Gastroesophageal sphincter (tissue), 4 donors: ENCODE data around the gene TUBA1A. TPM values are rescaled to one million over a fixed set of nuclear protein-coding genes. Genes with fewer than 3 reads are reported as not detected.
"Not testable (repeated sequence)": the region's sequence is repeated elsewhere in the genome, so short reads cannot be mapped to it uniquely, and the experiment has no call there.

ENCODE experiments used
- ATAC-seq: fragments of 150-250 bp; one replicate; pipeline ENCODE4 v1.9.1; 2016; ENCODE audit warnings: mild to moderate bottlenecking, moderate library complexity
- H3K27ac ChIP-seq, 4 donors: fragments of 200-600 bp; sonication (generic) in 3 of 4; 1 replicate in 3 of 4; 2 replicates in 1 of 4; pipeline ENCODE4 v1.5.1; 2016 to 2019
- H3K27me3 ChIP-seq: fragments of 200-600 bp; sonication (generic); one replicate; pipeline ENCODE4 v1.5.1; 2019
- H3K36me3 ChIP-seq, 2 donors: fragments of 200-600 bp; sonication (generic); one replicate each; pipeline ENCODE4 v1.5.1; 2019; ENCODE audit warnings: control low read depth in 1 of 2
- H3K4me1 ChIP-seq, 3 donors: fragments of 200-600 bp; sonication (generic); 1 replicate in 2 of 3; 2 replicates in 1 of 3; pipeline ENCODE4 v1.5.1; 2016 to 2019; ENCODE audit warnings: control low read depth in 2 of 3
- H3K4me3 ChIP-seq, 2 donors: fragments of 200-600 bp; sonication (generic); one replicate each; pipeline ENCODE4 v1.5.1; 2019; ENCODE audit warnings: mild to moderate bottlenecking in 1 of 2, moderate library complexity in 1 of 2
- H3K9me3 ChIP-seq, 3 donors: fragments of 200-600 bp; sonication (generic); one replicate each; pipeline ENCODE4 v1.5.1; 2017 to 2019; ENCODE audit warnings: control low read depth in 2 of 3
- CTCF ChIP-seq, 4 experiments: fragments of 200-600 bp in 2 of 4; fragments of 450-650 bp in 2 of 4; sonication (generic) in 1 of 4; IDR thresholded peaks; one replicate each; pipeline ENCODE4 v1.5.1; 2017 to 2019; ENCODE audit warnings: antibody characterized with exemption in 4 of 4, mild to moderate bottlenecking in 2 of 4, moderate library complexity in 2 of 4
- EP300 ChIP-seq: sonication (generic); formaldehyde crosslinking; IDR thresholded peaks from one replicate; pipeline ENCODE4 v1.6.1; 2017; ENCODE audit warnings: antibody characterized with exemption, mild to moderate bottlenecking
- POLR2A ChIP-seq, 2 donors: fragments of 450-650 bp; IDR thresholded peaks; one replicate each; pipeline ENCODE4 v1.6.1; 2017; ENCODE audit warnings: antibody characterized with exemption in 2 of 2, mild to moderate bottlenecking in 2 of 2, moderate library complexity in 1 of 2
- POLR2AphosphoS5 ChIP-seq: sonication (generic); formaldehyde crosslinking; IDR thresholded peaks from one replicate; pipeline ENCODE4 v1.6.1; 2017; ENCODE audit warnings: antibody characterized with exemption
- WGBS, 2 donors: methylation state at CpG; one replicate each; pipeline ENCODE4 v1.1.5; 2018; ENCODE audit warnings: low coverage in 1 of 2; 5-methylcytosine and 5-hydroxymethylcytosine counted together
- small RNA-seq, 4 donors: library from RNA; depleted of rRNA; stranded (forward); fragments of <200 nt; gene quantifications; one replicate each; pipeline ENCODE3, GENCODE V24; 2016
- total RNA-seq, 4 donors: library from RNA; depleted of rRNA; stranded (reverse); fragments of >200 nt; gene quantifications; one replicate each; pipeline ENCODE4 v1.1.0, GENCODE V29; 2016

TUBA1A gene
- total RNA-seq, 4 donors from 2014 or later, result 514 to 1,167 (median 639) TPM

DNA sequence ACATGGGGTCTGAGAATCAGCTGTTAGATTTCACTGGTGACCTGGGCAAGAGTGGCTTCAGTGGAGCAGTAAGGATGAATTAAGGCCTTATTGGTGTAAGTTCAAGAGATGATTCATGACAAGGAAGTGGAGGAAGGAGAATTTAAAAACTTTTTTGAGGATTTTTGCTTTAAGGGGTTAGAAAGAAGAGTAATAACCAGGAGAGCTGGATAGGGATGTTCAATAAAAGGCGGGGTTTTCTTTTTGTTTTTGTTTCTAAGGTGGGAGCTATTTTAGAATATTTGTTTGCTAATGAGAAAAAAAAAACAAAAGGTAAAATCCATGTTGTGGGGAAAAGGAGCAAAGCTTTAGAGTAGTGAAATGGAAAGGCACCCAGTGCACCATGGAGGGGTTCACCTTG, 42.5 kb downstream of the TUBA1A start:
- TF ChIP-seq POLR2A (IDR thresholded peaks at IDR 0.05) (no peak), EP300 (no peak), CTCF (IDR thresholded peaks at IDR 0.05) (no peak), POLR2AphosphoS5 (no peak)
- H3K27ac ChIP-seq, result no peak overlapping the region
- no peaks in the 10 kb centered on the region for H3K27me3 ChIP-seq
- H3K4me1 ChIP-seq, result no peaks in the 10 kb centered on the region
- no peak for ATAC-seq
- H3K4me3 ChIP-seq, result no peak overlapping the region
- no peaks in the 10 kb centered on the region for H3K9me3 ChIP-seq
- 86 to 94% methylated on average over 1 of the region's 1 CpG for WGBS, 2 donors
- H3K36me3 ChIP-seq, result peaks cover 0 to 10% of the 10 kb centered on the region in 2 donors

DNA sequence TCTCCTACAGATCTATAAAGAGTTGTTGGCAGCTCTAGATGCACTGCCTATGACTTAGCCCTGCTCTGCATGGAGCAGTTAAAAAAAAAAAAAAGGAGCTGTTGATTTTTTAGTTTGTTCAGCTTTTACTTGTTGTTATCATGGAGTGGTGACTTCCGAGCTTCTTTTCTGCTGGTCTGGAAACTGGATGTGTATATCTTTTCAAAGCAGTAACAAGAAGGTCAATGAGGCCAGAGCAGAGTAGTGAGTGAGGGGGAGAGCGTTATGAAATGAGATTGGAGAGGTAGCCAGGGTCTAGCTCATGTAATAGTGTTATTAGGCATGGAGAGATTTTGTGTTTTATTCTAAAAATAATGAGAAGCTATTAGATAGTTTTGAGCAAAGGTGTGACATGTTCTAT, 44.5 kb downstream of the TUBA1A start:
- no peak overlapping the region for H3K4me3 ChIP-seq
- H3K27ac ChIP-seq, result no peak overlapping the region
- no peaks in the 10 kb centered on the region for H3K27me3 ChIP-seq
- TF ChIP-seq EP300, result no peak
- TF ChIP-seq POLR2AphosphoS5, result no peak
- TF ChIP-seq CTCF (IDR thresholded peaks at IDR 0.05), result no peak
- no peak for TF ChIP-seq POLR2A (IDR thresholded peaks at IDR 0.05)
- no peaks in the 10 kb centered on the region for H3K4me1 ChIP-seq
- peaks cover 0 to 8% of the 10 kb centered on the region in 2 donors for H3K36me3 ChIP-seq
- no peaks in the 10 kb centered on the region for H3K9me3 ChIP-seq
- ATAC-seq, result no peak
- WGBS, 2 donors, result 70 to 92% methylated on average over 2 of the region's 2 CpGs

DNA sequence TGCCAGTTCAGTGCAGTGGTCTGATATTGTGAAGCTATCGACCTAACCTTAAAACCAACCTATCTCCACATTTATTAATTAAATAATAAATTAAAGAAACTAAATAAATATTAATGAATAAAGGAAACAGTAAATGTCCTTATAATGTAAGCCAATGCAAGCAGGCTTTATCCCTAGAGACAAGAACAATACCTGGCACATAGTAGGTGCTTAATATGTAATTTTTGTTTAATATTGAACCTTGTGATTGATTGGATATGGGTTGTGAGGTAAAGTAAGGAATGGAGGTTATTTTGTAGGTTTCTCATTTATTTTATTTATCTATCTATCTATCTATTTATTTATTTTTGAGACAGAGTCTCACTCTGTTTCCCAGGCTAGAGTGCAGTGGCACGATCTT, 49.9 kb downstream of the TUBA1A start:
- Histone ChIP-seq H3K4me1 (peaks cover 0 to under 1% (median 0%) of the 10 kb centered on the region in 3 donors), H3K27me3 (no peaks in the 10 kb centered on the region), H3K36me3 (peaks cover 0 to 9% of the 10 kb centered on the region in 2 donors), H3K27ac (no peak overlapping the region), H3K9me3 (no peaks in the 10 kb centered on the region), H3K4me3 (no peak overlapping the region)
- TF ChIP-seq EP300, result no peak
- TF ChIP-seq POLR2A (IDR thresholded peaks at IDR 0.05), result no peak
- ATAC-seq, result no peak
- 91 to 92% methylated on average over 2 of the region's 2 CpGs for WGBS, 2 donors

DNA sequence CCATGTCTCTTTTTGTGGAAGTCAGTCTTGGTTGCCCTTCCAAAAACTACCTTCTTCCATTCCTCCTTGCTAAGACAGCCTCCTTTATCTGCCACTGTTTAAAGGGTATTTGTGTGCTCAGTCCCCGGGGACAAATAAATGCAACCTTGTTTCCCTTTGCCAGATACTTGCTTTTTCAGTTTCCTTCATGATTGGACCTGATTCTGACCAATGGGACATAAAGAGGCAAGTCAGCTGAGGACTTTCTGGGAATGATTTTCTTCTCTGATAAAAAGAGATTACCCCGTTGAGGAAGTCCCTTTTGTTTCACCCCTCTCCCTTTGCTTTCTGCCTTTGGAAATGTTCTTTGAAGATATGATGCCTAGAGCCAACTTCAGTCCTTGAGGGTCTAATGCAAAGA, 50.3 kb downstream of the TUBA1A start:
- no peak for ATAC-seq
- no peaks in the 10 kb centered on the region for H3K27me3 ChIP-seq
- H3K9me3 ChIP-seq, result no peaks in the 10 kb centered on the region
- H3K4me3 ChIP-seq, result no peak overlapping the region
- peaks cover 0 to 9% of the 10 kb centered on the region in 2 donors for H3K36me3 ChIP-seq
- no peak overlapping the region for H3K27ac ChIP-seq
- WGBS, 2 donors, result 65 to 75% methylated on average over 1 to 2 of the region's 2 CpGs
- peaks cover 0 to 5% (median 0%) of the 10 kb centered on the region in 3 donors for H3K4me1 ChIP-seq
- TF ChIP-seq CTCF (IDR thresholded peaks at IDR 0.05) (no peak), POLR2AphosphoS5 (no peak), POLR2A (IDR thresholded peaks at IDR 0.05) (no peak), EP300 (no peak)

- H3K36me3 ChIP-seq, result peaks cover 0 to 9% of the 10 kb centered on the region in 2 donors
- H3K27ac ChIP-seq, result no peak overlapping the region
- TF ChIP-seq POLR2AphosphoS5 (no peak), CTCF (IDR thresholded peaks at IDR 0.05) (no peak), POLR2A (IDR thresholded peaks at IDR 0.05) (no peak), EP300 (no peak)
- no peak overlapping the region for H3K4me3 ChIP-seq
- WGBS, 2 donors, result no CpG with 5 or more reads among the region's 1 CpG
- H3K9me3 ChIP-seq, result no peaks in the 10 kb centered on the region
- H3K4me1 ChIP-seq, result peaks cover 0 to 16% (median 6%) of the 10 kb centered on the region in 3 donors
- H3K27me3 ChIP-seq, result no peaks in the 10 kb centered on the region
- ATAC-seq, result no peak
These were observed 51.4 kb downstream of the TUBA1A start for GRCh38 chr12:49137476-49137875.

GRCh38 chr12:49136997-49137396, 51.9 kb downstream of the TUBA1A start:
- H3K9me3 ChIP-seq, H3K36me3 ChIP-seq, ATAC-seq, H3K27ac ChIP-seq, H3K4me3 ChIP-seq, H3K27me3 ChIP-seq: not testable (repeated sequence)
- WGBS, 2 donors, result 67 to 86% methylated on average over 1 to 3 of the region's 3 CpGs
- H3K4me1 ChIP-seq, result peaks cover 0 to 21% (median 9%) of the 10 kb centered on the region in 3 donors

Small RNA genes within 50 kb of the gene (small RNA-seq; reads per million reads assigned to genes)
- gene RF00017, result 0 reads per million in 4 donors

Other genes starting within 250 kb of the TUBA1A start
- 10 to 100 TPM; 52.6 to 91.6 (median 83.1) TPM for gene ARF3, start 231.6 kb downstream of the TUBA1A start, total RNA-seq
- 1 to 10 TPM in 2 of 4 donors, under 1 TPM in 1, not detected in 1; 0.54 to 3.3 (median 1.2) TPM for gene WNT10B, start 217.3 kb downstream of the TUBA1A start, total RNA-seq
- gene WNT1, start 210.8 kb downstream of the TUBA1A start, total RNA-seq, result not detected
- gene DDN, start 189.7 kb downstream of the TUBA1A start, total RNA-seq, result not detected
- 10 to 100 TPM; 55.9 to 79.9 (median 64.2) TPM for gene PRKAG1, start 170.3 kb downstream of the TUBA1A start, total RNA-seq
- 10 to 100 TPM; 23.6 to 75.0 (median 53.8) TPM for gene KMT2D, start 128.3 kb downstream of the TUBA1A start, total RNA-seq
- gene RHEBL1, start 119.1 kb downstream of the TUBA1A start, total RNA-seq, result under 1 TPM in 1 of 4 donors, not detected in 3; 0.35 TPM
- gene DHH, start 94.3 kb downstream of the TUBA1A start, total RNA-seq, result 1 to 10 TPM in 2 of 4 donors, under 1 TPM in 2; 0.54 to 1.2 (median 0.85) TPM
- 10 to 100 TPM; 17.6 to 77.5 (median 37.5) TPM for gene LMBR1L, start 78.2 kb downstream of the TUBA1A start, total RNA-seq
- 1,000 to 10,000 TPM in 1 of 4 donors, 100 to 1,000 TPM in 3; 568 to 1,050 (median 731) TPM for gene TUBA1B, start 57.7 kb downstream of the TUBA1A start, total RNA-seq
- 100 to 1,000 TPM; 122 to 210 (median 131) TPM for gene TUBA1C, start 76.0 kb upstream of the TUBA1A start, total RNA-seq
- 10 to 100 TPM in 1 of 4 donors, 1 to 10 TPM in 3; 3.0 to 16.2 (median 5.8) TPM for gene PRPH, start 106.1 kb upstream of the TUBA1A start, total RNA-seq
- under 1 TPM in 1 of 4 donors, not detected in 3; 0.22 TPM for gene TROAP, start 134.2 kb upstream of the TUBA1A start, total RNA-seq
- not detected for gene C1QL4, start 148.1 kb upstream of the TUBA1A start, total RNA-seq
- gene DNAJC22, start 157.8 kb upstream of the TUBA1A start, total RNA-seq, result under 1 TPM in 2 of 4 donors, not detected in 2; 0.08 to 0.40 TPM
- 10 to 100 TPM in 2 of 4 donors, 1 to 10 TPM in 2; 8.6 to 17.8 (median 9.5) TPM for gene SPATS2, start 178.4 kb upstream of the TUBA1A start, total RNA-seq